ENCODE measurements around the gene USP21. TPM values are rescaled to one million over a fixed set of nuclear protein-coding genes. Genes with fewer than 3 reads are reported as not detected.

The USP21 gene
- polyA plus RNA-seq, 1 donor from 2014 or later: 20.2 TPM

DNA sequence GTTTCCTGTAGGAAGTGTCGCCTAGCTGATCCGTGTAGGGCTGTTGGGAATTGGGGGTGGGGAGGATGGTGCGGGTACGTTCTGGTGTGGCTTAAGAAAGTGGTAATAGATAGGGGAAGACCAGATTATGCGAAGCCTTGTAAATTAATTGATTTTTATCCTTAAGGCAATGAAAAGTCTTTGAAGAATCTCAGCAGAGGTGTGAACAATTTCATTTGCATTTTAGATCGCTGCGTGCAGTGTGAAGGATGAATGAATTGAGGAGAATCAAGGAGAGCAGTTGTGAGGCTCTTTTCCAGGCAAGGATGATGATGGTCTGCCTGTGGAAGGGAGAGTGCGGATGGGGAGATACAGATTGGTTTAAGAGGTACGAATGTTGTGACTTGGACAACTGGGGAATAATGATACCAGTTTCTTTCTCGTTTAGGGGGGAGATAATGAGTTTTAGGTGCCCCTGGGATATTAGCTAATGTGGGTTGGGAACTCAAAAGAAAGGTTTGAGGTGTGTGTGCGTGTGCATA, 26.0 kb upstream of the USP21 start:
- TF ChIP-seq TAF1 (IDR thresholded peaks at IDR 0.05; ENCODE audit: low read depth) (peak; percentile 56), EP300 (conservative IDR thresholded peaks at IDR 0.05; ENCODE audit: poor library complexity, severe bottlenecking) (no peak), RAD21 (conservative IDR thresholded peaks at IDR 0.05) (peak; percentile 30), MXI1 (conservative IDR thresholded peaks at IDR 0.05; ENCODE audit: poor library complexity, severe bottlenecking) (no peak), POLR2AphosphoS5 (IDR thresholded peaks at IDR 0.05) (peak; percentile 84), EZH2 (IDR thresholded peaks at IDR 0.05; ENCODE audit: borderline replicate concordance, insufficient read depth, low read length, poor library complexity, severe bottlenecking) (no peak), SMC3 (conservative IDR thresholded peaks at IDR 0.05; ENCODE audit: poor library complexity) (peak; percentile 40)
- TF ChIP-seq, protein P1, sequence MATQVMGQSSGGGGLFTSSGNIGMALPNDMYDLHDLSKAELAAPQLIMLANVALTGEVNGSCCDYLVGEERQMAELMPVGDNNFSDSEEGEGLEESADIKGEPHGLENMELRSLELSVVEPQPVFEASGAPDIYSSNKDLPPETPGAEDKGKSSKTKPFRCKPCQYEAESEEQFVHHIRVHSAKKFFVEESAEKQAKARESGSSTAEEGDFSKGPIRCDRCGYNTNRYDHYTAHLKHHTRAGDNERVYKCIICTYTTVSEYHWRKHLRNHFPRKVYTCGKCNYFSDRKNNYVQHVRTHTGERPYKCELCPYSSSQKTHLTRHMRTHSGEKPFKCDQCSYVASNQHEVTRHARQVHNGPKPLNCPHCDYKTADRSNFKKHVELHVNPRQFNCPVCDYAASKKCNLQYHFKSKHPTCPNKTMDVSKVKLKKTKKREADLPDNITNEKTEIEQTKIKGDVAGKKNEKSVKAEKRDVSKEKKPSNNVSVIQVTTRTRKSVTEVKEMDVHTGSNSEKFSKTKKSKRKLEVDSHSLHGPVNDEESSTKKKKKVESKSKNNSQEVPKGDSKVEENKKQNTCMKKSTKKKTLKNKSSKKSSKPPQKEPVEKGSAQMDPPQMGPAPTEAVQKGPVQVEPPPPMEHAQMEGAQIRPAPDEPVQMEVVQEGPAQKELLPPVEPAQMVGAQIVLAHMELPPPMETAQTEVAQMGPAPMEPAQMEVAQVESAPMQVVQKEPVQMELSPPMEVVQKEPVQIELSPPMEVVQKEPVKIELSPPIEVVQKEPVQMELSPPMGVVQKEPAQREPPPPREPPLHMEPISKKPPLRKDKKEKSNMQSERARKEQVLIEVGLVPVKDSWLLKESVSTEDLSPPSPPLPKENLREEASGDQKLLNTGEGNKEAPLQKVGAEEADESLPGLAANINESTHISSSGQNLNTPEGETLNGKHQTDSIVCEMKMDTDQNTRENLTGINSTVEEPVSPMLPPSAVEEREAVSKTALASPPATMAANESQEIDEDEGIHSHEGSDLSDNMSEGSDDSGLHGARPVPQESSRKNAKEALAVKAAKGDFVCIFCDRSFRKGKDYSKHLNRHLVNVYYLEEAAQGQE (IDR thresholded peaks at IDR 0.05; ENCODE audit: borderline replicate concordance): peak; percentile 12
- TF ChIP-seq, protein P2, sequence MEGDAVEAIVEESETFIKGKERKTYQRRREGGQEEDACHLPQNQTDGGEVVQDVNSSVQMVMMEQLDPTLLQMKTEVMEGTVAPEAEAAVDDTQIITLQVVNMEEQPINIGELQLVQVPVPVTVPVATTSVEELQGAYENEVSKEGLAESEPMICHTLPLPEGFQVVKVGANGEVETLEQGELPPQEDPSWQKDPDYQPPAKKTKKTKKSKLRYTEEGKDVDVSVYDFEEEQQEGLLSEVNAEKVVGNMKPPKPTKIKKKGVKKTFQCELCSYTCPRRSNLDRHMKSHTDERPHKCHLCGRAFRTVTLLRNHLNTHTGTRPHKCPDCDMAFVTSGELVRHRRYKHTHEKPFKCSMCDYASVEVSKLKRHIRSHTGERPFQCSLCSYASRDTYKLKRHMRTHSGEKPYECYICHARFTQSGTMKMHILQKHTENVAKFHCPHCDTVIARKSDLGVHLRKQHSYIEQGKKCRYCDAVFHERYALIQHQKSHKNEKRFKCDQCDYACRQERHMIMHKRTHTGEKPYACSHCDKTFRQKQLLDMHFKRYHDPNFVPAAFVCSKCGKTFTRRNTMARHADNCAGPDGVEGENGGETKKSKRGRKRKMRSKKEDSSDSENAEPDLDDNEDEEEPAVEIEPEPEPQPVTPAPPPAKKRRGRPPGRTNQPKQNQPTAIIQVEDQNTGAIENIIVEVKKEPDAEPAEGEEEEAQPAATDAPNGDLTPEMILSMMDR (IDR thresholded peaks at IDR 0.05; ENCODE audit: poor library complexity, severe bottlenecking): no peak
- no peaks in the 10 kb centered on the region for H3K9me2 ChIP-seq (ENCODE audit: insufficient read depth, low read length)
- H2AFZ ChIP-seq (ENCODE audit: low read depth, low read length): peak overlapping the region; percentile 65
- H3K27ac ChIP-seq (ENCODE audit: low read length): peak overlapping the region; percentile 95
- H4K20me1 ChIP-seq (ENCODE audit: insufficient read depth): no peaks in the 10 kb centered on the region
- no peaks in the 10 kb centered on the region for H3F3A ChIP-seq (ENCODE audit: insufficient read depth, low read length, poor library complexity, severe bottlenecking)
- H3K27me3 ChIP-seq (ENCODE audit: insufficient read depth, low read depth, low read length): no peaks in the 10 kb centered on the region
- peak overlapping the region; percentile 79 for H3K4me2 ChIP-seq (ENCODE audit: low read length)
- H3K9ac ChIP-seq (ENCODE audit: low read length): peak overlapping the region; percentile 81
- H3K9me3 ChIP-seq (ENCODE audit: low read length): no peaks in the 10 kb centered on the region
- peak overlapping the region; percentile 73 for H3K4me3 ChIP-seq (ENCODE audit: low read length)
- H3K79me2 ChIP-seq (replicated peaks; ENCODE audit: insufficient read depth, low read length): peaks cover 25% of the 10 kb centered on the region
- no peaks in the 10 kb centered on the region for H3K36me3 ChIP-seq (ENCODE audit: insufficient read depth, low read length)

DNA sequence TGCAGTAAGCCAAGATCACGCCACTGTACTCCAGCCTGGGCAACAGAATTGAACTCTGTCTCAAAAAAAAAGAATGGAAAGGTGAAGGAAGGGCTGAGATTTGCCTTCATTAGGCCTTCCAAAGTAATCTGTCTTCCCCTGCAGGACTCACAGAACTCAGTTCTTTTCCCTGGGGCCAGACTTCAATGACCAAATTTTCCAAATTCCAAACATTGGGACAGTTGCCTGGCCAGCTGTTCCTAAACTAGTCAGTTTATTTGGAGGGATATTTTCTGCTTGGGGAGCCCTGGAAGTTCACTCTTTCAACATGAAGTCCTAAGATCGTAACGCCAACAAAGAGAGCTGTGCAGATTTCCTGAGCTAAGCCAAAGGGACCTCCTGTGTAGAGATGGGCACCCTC, 21.4 kb upstream of the USP21 start:
- Histone ChIP-seq H3K9me2 (ENCODE audit: insufficient read depth, low read length) (no peaks in the 10 kb centered on the region), H3K9me3 (ENCODE audit: low read length) (no peaks in the 10 kb centered on the region), H3K9ac (ENCODE audit: low read length) (no peak overlapping the region), H3F3A (ENCODE audit: insufficient read depth, low read length, poor library complexity, severe bottlenecking) (no peaks in the 10 kb centered on the region), H3K27me3 (ENCODE audit: insufficient read depth, low read depth, low read length) (no peaks in the 10 kb centered on the region), H3K79me2 (replicated peaks; ENCODE audit: insufficient read depth, low read length) (no peaks in the 10 kb centered on the region), H3K27ac (ENCODE audit: low read length) (no peak overlapping the region), H4K20me1 (ENCODE audit: insufficient read depth) (no peaks in the 10 kb centered on the region), H3K4me3 (ENCODE audit: low read length) (no peak overlapping the region), H2AFZ (ENCODE audit: low read depth, low read length) (no peak overlapping the region), H3K4me2 (ENCODE audit: low read length) (no peak overlapping the region), H3K36me3 (ENCODE audit: insufficient read depth, low read length) (no peaks in the 10 kb centered on the region)
- TF ChIP-seq POLR2AphosphoS5 (IDR thresholded peaks at IDR 0.05) (no peak), TAF1 (IDR thresholded peaks at IDR 0.05; ENCODE audit: low read depth) (no peak), SMC3 (conservative IDR thresholded peaks at IDR 0.05; ENCODE audit: poor library complexity) (no peak), MXI1 (conservative IDR thresholded peaks at IDR 0.05; ENCODE audit: poor library complexity, severe bottlenecking) (no peak), EP300 (conservative IDR thresholded peaks at IDR 0.05; ENCODE audit: poor library complexity, severe bottlenecking) (no peak), EZH2 (IDR thresholded peaks at IDR 0.05; ENCODE audit: borderline replicate concordance, insufficient read depth, low read length, poor library complexity, severe bottlenecking) (no peak), RAD21 (conservative IDR thresholded peaks at IDR 0.05) (no peak)
- TF ChIP-seq, protein P2 (IDR thresholded peaks at IDR 0.05; ENCODE audit: poor library complexity, severe bottlenecking): no peak
- TF ChIP-seq, protein P1 (IDR thresholded peaks at IDR 0.05; ENCODE audit: borderline replicate concordance): no peak

All from neural cell (in vitro differentiated cells).